ENCODE data around the gene HEATR5A. TPM values are rescaled to one million over a fixed set of nuclear protein-coding genes. Genes with fewer than 3 reads are reported as not detected.

HEATR5A gene
- total and polyA plus RNA-seq, 10 of the 15 experiments (the other 5 are each of a cell fraction or from before 2014, with no cell fraction given): 5.1 to 37.1 (median 13.8) TPM

GRCh38 chr14:31294746-31295405, 125.5 kb downstream of the HEATR5A start:
- ChIA-PET CTCF (no interaction called here), RAD21 (ENCODE audit: unreplicated experiment) (no interaction called here), POLR2A (interaction anchor here (0.6 to 0.9 kb wide), 3 partner anchors 9 to 189 kb away, joined by 4 to 7 read pairs (median 4); no protein-coding TSS in a partner anchor), SMC1A (ENCODE audit: uncharacterized antibody, unreplicated experiment) (no interaction called here)
- H4K20me1 ChIP-seq (ENCODE audit: control insufficient read depth, insufficient read depth): no peaks in the 10 kb centered on the region
- WGBS (ENCODE audit: insufficient coverage, insufficient replicate concordance, low lambda C conversion rate, missing lambda C conversion rate): 77% methylated on average over 7 of the region's 7 CpGs
- no peaks in the 10 kb centered on the region for H3K27me3 ChIP-seq (replicated peaks in 1 of 2; ENCODE audit: control insufficient read depth in 2 of 2, insufficient read depth in 2 of 2, low read length in 1 of 2)
- no peak overlapping the region for H3K9ac ChIP-seq (ENCODE audit: control insufficient read depth, insufficient read depth, low read length)
- H3K36me3 ChIP-seq (ENCODE audit: control insufficient read depth in 2 of 2, insufficient read depth in 2 of 2, low read length in 1 of 2): no peaks in the 10 kb centered on the region
- no peak overlapping the region for H3K4me2 ChIP-seq (ENCODE audit: control insufficient read depth, insufficient read depth)
- no peak overlapping the region for H3K27ac ChIP-seq (ENCODE audit: control insufficient read depth, insufficient read depth)
- peaks cover 14% of the 10 kb centered on the region for H3K4me1 ChIP-seq (ENCODE audit: control insufficient read depth, insufficient read depth, low read length)
- in situ Hi-C loops (cut with MboI) (no loop called here), intact Hi-C loops (cut with micrococcal nuclease; ENCODE audit: unreplicated experiment) (no loop called here)
- no peak for DNase-seq (ENCODE audit: low read depth, low spot score)
- no peak for FAIRE-seq
- no peak overlapping the region for H3K4me3 ChIP-seq
- no TSS peak for BruUV-seq (replicated peaks)
- no peaks in the 10 kb centered on the region for H3K9me3 ChIP-seq (replicated peaks; ENCODE audit: control insufficient read depth, insufficient read depth, low read length)
- no peaks in the 10 kb centered on the region for H3K79me2 ChIP-seq (ENCODE audit: control insufficient read depth, insufficient read depth, low read length)
- no peak overlapping the region for H2AFZ ChIP-seq (ENCODE audit: control insufficient read depth, low read depth, low read length)
- ATAC-seq: no peak
- TF ChIP-seq POLR2A (IDR thresholded peaks at IDR 0.05; ENCODE audit: low read depth, low read length) (no peak), TCF3 (IDR thresholded peaks at IDR 0.05; ENCODE audit: borderline replicate concordance, insufficient read depth, low read depth, low read length) (no peak), EGR1 (IDR thresholded peaks at IDR 0.05; ENCODE audit: borderline replicate concordance in 1 of 2, low read depth in 2 of 2, low read length in 2 of 2) (no peak), USF2 (IDR thresholded peaks at IDR 0.05; ENCODE audit: borderline replicate concordance, low read depth, low read length) (no peak), BACH1 (IDR thresholded peaks at IDR 0.05; ENCODE audit: borderline replicate concordance) (no peak), PML (IDR thresholded peaks at IDR 0.05; ENCODE audit: low read length) (no peak), BCLAF1 (IDR thresholded peaks at IDR 0.05) (no peak), SUPT20H (IDR thresholded peaks at IDR 0.05; ENCODE audit: borderline replicate concordance, control insufficient read depth, low read depth, low read length) (no peak), YBX1 (IDR thresholded peaks at IDR 0.05) (no peak), KAT2A (conservative IDR thresholded peaks at IDR 0.05; ENCODE audit: control insufficient read depth, low read depth, low read length) (no peak), CBX3 (IDR thresholded peaks at IDR 0.05; ENCODE audit: borderline replicate concordance, low read depth) (no peak), ZNF217 (IDR thresholded peaks at IDR 0.05) (no peak), CUX1 (IDR thresholded peaks at IDR 0.05; ENCODE audit: insufficient replicate concordance, low read depth, low read length) (no peak), NFYB (IDR thresholded peaks at IDR 0.05; ENCODE audit: insufficient read depth, low read depth, low read length) (no peak)
